Measurements from ENCODE around the gene PDZRN3. TPM values are rescaled to one million over a fixed set of nuclear protein-coding genes. Genes with fewer than 3 reads are reported as not detected.
A peak's percentile ranks its signal among the peaks of the same experiment; 100 is the strongest.

The PDZRN3 gene
- total RNA-seq, 2 experiments from 2014 or later: not detected

DNA sequence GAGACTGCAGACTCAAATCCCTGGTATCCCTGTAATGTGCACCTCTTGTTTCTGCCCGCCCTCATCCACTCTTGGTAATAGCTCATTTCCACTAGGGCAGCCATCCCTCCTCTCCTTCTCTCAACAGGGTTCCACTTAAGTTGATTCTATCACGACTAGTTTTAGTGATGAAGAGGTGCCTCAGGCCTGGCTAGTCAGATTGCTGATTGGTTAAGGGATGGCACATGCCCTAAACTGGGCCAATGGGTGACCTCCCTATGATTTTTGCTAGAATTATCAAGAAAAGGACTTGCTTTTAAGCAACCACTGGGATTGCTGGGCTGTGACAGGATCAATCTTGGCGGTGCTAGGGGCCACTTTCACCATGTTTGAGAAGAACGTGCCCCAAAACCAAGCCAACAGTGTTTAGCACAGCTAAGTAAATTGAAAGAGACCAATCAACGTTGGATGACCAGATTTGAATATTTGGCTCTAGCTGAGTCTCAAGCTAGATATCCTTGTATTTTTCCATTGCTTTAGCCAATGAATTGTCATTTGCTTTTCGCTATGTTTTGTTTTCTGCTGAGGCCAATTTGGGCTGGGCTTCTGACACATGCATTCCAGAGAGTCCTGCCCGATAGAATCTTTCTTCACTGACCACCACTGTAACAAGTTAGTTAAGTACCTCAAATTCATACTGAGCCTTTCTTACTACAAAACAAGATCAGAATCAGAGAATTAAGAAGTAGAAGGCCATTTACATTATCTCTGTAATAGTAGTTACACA lies 131.0 kb downstream of the PDZRN3 start:
- CTCF ChIA-PET: interaction anchor here (1.4 to 1.9 kb wide), 3 partner anchors 9 to 14 kb away, joined by 4 to 10 read pairs (median 6); no protein-coding TSS in a partner anchor

DNA sequence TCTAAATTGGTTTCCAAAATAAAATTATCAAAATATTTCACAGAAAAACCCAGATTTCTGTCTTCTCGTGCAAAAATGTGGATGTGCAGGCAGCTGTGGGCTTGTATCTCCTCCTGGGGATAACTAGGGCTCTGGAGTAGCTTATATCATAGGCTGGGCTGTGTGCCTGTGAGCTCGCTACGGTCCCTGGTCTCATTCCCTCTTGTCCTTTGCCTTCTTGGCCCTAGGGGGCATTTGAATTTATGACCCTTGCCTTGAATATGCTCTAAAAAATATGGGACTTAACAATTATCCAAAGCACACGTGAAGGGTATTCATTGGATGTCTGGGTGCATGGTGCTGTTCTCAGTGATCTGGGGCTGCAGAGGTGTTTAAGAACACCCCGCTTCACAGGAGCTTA lies 132.6 kb downstream of the PDZRN3 start:
- ChIA-PET CTCF (interaction anchor here (0.7 to 1.6 kb wide), 2 partner anchors 9 to 106 kb away, joined by 3 to 5 read pairs; no protein-coding TSS in a partner anchor), POLR2A (no interaction called here)
- peaks cover 11% of the 10 kb centered on the region for H3K27me3 Mint-ChIP-seq
- intact Hi-C loops (cut with DNase I, micrococcal nuclease): no loop called here
- no peaks in the 10 kb centered on the region for H3K9me3 Mint-ChIP-seq (ENCODE audit: low read depth)
- H3K27ac Mint-ChIP-seq: no peak overlapping the region
- no peak for DNase-seq
- ATAC-seq: no peak
- no peaks in the 10 kb centered on the region for H3K4me1 Mint-ChIP-seq
- H3K36me3 Mint-ChIP-seq (ENCODE audit: low read depth): no peaks in the 10 kb centered on the region
- no peak overlapping the region for H3K4me3 Mint-ChIP-seq

More for the DNA sequence above, 131.0 kb downstream of the PDZRN3 start:
- Mint-ChIP-seq H3K4me3 (no peak overlapping the region), H3K27ac (no peak overlapping the region), H3K36me3 (ENCODE audit: low read depth) (no peaks in the 10 kb centered on the region), H3K9me3 (ENCODE audit: low read depth) (no peaks in the 10 kb centered on the region), H3K27me3 (peaks cover 15% of the 10 kb centered on the region), H3K4me1 (no peaks in the 10 kb centered on the region)
- ATAC-seq (no peak), DNase-seq (no peak)
- intact Hi-C loops (cut with DNase I, micrococcal nuclease): no loop called here
- POLR2A ChIA-PET: no interaction called here

- Mint-ChIP-seq H3K27me3 (peaks cover 11% of the 10 kb centered on the region), H3K9me3 (ENCODE audit: low read depth) (no peaks in the 10 kb centered on the region), H3K4me1 (no peaks in the 10 kb centered on the region), H3K27ac (no peak overlapping the region), H3K4me3 (no peak overlapping the region), H3K36me3 (ENCODE audit: low read depth) (no peaks in the 10 kb centered on the region)
- ATAC-seq (no peak), DNase-seq (no peak)
- ChIA-PET CTCF (interaction anchor here (1.6 kb wide), 1 partner anchor 10 kb away, joined by 5 read pairs; no protein-coding TSS in a partner anchor), POLR2A (no interaction called here)
- intact Hi-C loops (cut with DNase I, micrococcal nuclease): no loop called here
Observed at GRCh38 chr3:73491287-73491662, 133.5 kb downstream of the PDZRN3 start.

- no peak for DNase-seq
- Mint-ChIP-seq H3K4me3 (no peak overlapping the region), H3K27ac (no peak overlapping the region), H3K9me3 (ENCODE audit: low read depth) (no peaks in the 10 kb centered on the region), H3K27me3 (peaks cover 13% of the 10 kb centered on the region), H3K36me3 (ENCODE audit: low read depth) (no peaks in the 10 kb centered on the region), H3K4me1 (no peaks in the 10 kb centered on the region)
- intact Hi-C loops (cut with DNase I, micrococcal nuclease): no loop called here
- ChIA-PET CTCF (interaction anchor here (0.6 to 1.6 kb wide), 3 partner anchors 11 to 375 kb away, joined by 3 to 5 read pairs (median 3); no protein-coding TSS in a partner anchor), POLR2A (no interaction called here)
- ATAC-seq: no peak
Observed at GRCh38 chr3:73490453-73491286, 134.1 kb downstream of the PDZRN3 start.

DNA sequence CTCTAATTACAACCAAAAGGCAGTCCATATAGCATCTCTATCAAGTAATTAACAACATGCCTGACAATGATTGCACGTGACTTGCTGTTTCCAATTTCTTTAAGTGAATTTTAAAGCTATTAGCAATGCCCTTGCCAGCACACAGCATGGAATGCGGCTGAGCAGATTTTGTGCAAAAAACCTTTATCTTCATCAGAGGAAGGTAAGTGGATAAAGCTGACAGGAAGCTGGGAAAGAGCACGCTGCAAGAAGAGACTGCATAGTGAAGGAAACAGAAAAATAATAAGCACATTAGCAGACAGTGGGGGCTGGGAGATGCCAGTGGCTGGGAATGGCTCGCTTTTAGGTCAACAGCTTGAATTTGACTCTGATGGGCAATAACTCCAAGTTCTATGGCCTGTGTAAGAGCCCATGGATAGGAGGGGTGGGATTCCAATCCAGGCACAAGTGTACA lies 138.8 kb downstream of the PDZRN3 start:
- Mint-ChIP-seq H3K27me3 (peaks cover 20% of the 10 kb centered on the region), H3K36me3 (ENCODE audit: low read depth) (no peaks in the 10 kb centered on the region), H3K4me3 (no peak overlapping the region), H3K4me1 (peaks cover 8% of the 10 kb centered on the region), H3K9me3 (ENCODE audit: low read depth) (no peaks in the 10 kb centered on the region), H3K27ac (no peak overlapping the region)
- intact Hi-C loops (cut with DNase I, micrococcal nuclease): no loop called here
- ATAC-seq (no peak), DNase-seq (no peak)
- CTCF ChIA-PET: interaction anchor here (1.0 to 1.1 kb wide), 2 partner anchors 10 to 395 kb away, joined by 3 to 4 read pairs; no protein-coding TSS in a partner anchor
- POLR2A ChIA-PET: no interaction called here

- POLR2A ChIA-PET: no interaction called here
- Mint-ChIP-seq H3K9me3 (ENCODE audit: low read depth) (no peaks in the 10 kb centered on the region), H3K27ac (no peak overlapping the region), H3K4me1 (peaks cover 8% of the 10 kb centered on the region), H3K36me3 (ENCODE audit: low read depth) (no peaks in the 10 kb centered on the region), H3K27me3 (peaks cover 21% of the 10 kb centered on the region), H3K4me3 (no peak overlapping the region)
- DNase-seq (peak; percentile 6), ATAC-seq (peak; percentile 23)
- intact Hi-C loops (cut with DNase I, micrococcal nuclease): no loop called here
- CTCF ChIA-PET: interaction anchor here (1.0 to 1.3 kb wide), 3 partner anchors 9 to 394 kb away, joined by 4 read pairs; no protein-coding TSS in a partner anchor
Observed at GRCh38 chr3:73484656-73485248, 140.0 kb downstream of the PDZRN3 start.

- no peak for DNase-seq
- H3K27me3 Mint-ChIP-seq: peaks cover 23% of the 10 kb centered on the region
- no peak overlapping the region for H3K27ac Mint-ChIP-seq
- ATAC-seq: no peak
- H3K36me3 Mint-ChIP-seq (ENCODE audit: low read depth): no peaks in the 10 kb centered on the region
- no peak overlapping the region for H3K4me3 Mint-ChIP-seq
- ChIA-PET CTCF (no interaction called here), POLR2A (no interaction called here)
- H3K4me1 Mint-ChIP-seq: peaks cover 8% of the 10 kb centered on the region
- peaks cover 3% of the 10 kb centered on the region for H3K9me3 Mint-ChIP-seq (ENCODE audit: low read depth)
- intact Hi-C loops (cut with DNase I, micrococcal nuclease): no loop called here
Observed at GRCh38 chr3:73481888-73482287, 142.9 kb downstream of the PDZRN3 start.

- Mint-ChIP-seq H3K4me1 (peaks cover 8% of the 10 kb centered on the region), H3K4me3 (no peak overlapping the region), H3K36me3 (ENCODE audit: low read depth) (no peaks in the 10 kb centered on the region), H3K9me3 (ENCODE audit: low read depth) (peaks cover 5% of the 10 kb centered on the region), H3K27ac (no peak overlapping the region), H3K27me3 (peaks cover 25% of the 10 kb centered on the region)
- intact Hi-C loops (cut with DNase I, micrococcal nuclease): no loop called here
- ChIA-PET POLR2A (no interaction called here), CTCF (no interaction called here)
- no peak for ATAC-seq
- no peak for DNase-seq
Observed at GRCh38 chr3:73480187-73480672, 144.5 kb downstream of the PDZRN3 start.

GRCh38 chr3:73479325-73479724 lies 145.4 kb downstream of the PDZRN3 start:
- intact Hi-C loops (cut with DNase I, micrococcal nuclease): no loop called here
- Mint-ChIP-seq H3K9me3 (ENCODE audit: low read depth) (peaks cover 5% of the 10 kb centered on the region), H3K4me1 (peaks cover 4% of the 10 kb centered on the region), H3K4me3 (no peak overlapping the region), H3K27ac (no peak overlapping the region), H3K27me3 (peaks cover 27% of the 10 kb centered on the region), H3K36me3 (ENCODE audit: low read depth) (no peaks in the 10 kb centered on the region)
- DNase-seq: no peak
- ChIA-PET CTCF (no interaction called here), POLR2A (no interaction called here)
- ATAC-seq: no peak

DNA sequence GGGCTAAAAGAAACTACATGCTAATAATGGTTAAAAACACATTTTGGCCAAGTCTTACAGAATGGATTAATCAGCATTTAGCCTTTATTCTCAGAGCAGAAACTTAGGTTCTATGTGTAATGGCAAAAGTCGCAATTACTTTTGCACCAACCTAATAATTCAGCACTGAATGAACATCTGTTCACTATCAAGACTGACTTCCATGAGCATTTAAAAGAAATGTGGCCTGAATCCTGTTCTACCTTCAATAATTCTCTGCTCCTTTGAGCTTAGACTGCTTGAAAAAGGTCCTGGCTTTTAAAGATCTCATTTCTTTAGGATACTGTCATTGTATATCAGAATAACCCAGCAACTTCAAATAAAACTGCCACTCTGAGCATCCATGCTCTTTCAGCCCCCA lies 145.9 kb downstream of the PDZRN3 start:
- Mint-ChIP-seq H3K9me3 (ENCODE audit: low read depth) (peaks cover 5% of the 10 kb centered on the region), H3K27ac (no peak overlapping the region), H3K4me1 (no peaks in the 10 kb centered on the region), H3K27me3 (peaks cover 23% of the 10 kb centered on the region), H3K36me3 (ENCODE audit: low read depth) (no peaks in the 10 kb centered on the region), H3K4me3 (no peak overlapping the region)
- ChIA-PET POLR2A (no interaction called here), CTCF (no interaction called here)
- no peak for DNase-seq
- no peak for ATAC-seq
- intact Hi-C loops (cut with DNase I, micrococcal nuclease): no loop called here

GRCh38 chr3:73475717-73476116 lies 149.0 kb downstream of the PDZRN3 start:
- intact Hi-C loops (cut with DNase I, micrococcal nuclease): no loop called here
- CTCF ChIA-PET: no interaction called here
- no peak overlapping the region for H3K4me3 Mint-ChIP-seq
- no peak for DNase-seq
- ATAC-seq: no peak
- no peak overlapping the region for H3K27ac Mint-ChIP-seq
- POLR2A ChIA-PET: no interaction called here
- H3K36me3 Mint-ChIP-seq (ENCODE audit: low read depth): no peaks in the 10 kb centered on the region
- peaks cover 5% of the 10 kb centered on the region for H3K9me3 Mint-ChIP-seq (ENCODE audit: low read depth)
- H3K27me3 Mint-ChIP-seq: peaks cover 15% of the 10 kb centered on the region
- H3K4me1 Mint-ChIP-seq: no peaks in the 10 kb centered on the region

All from activated CD4-positive, alpha-beta T cell treated with anti-CD3 and anti-CD28 coated beads for 36 hours (primary cell).